HL-60 (cell line): ENCODE measurements around the gene CSH1.
A peak's percentile ranks its signal among the peaks of the same experiment; 100 is the strongest.

Experiments used
- DNase-seq, 2 experiments: peaks; one replicate each; pipeline ENCODE4 v3.0.0-alpha.2; 2010 to 2020; ENCODE audit warnings: low read depth in 1 of 2, low spot score in 1 of 2
- H3K27ac ChIP-seq: fragments of 250-450 bp; sonication (Bioruptor Pico); replicated peaks from 2 replicates; pipeline ENCODE4 v1.5.1; 2020; ENCODE audit warnings: mild to moderate bottlenecking, moderate library complexity
- H3K27me3 ChIP-seq: fragments of 250-450 bp; sonication (Bioruptor Pico); 2 replicates; pipeline ENCODE4 v1.5.1; 2021; ENCODE audit warnings: mild to moderate bottlenecking, moderate library complexity; ENCODE audit not compliant: insufficient read depth, poor library complexity, severe bottlenecking
- H3K4me3 ChIP-seq: replicated peaks from 2 replicates; pipeline ENCODE4 v1.5.1; 2011; ENCODE audit warnings: mild to moderate bottlenecking, control low read depth, low read length; ENCODE audit not compliant: insufficient read depth
- GABPA ChIP-seq: IDR thresholded peaks from 2 replicates; pipeline ENCODE4 v1.6.1; 2012; ENCODE audit warnings: low read depth
- POLR2AphosphoS5 ChIP-seq: IDR thresholded peaks from 2 replicates; pipeline ENCODE4 v1.6.1; 2012; ENCODE audit warnings: low read depth
- SPI1 ChIP-seq: IDR thresholded peaks from 2 replicates; pipeline ENCODE4 v1.6.1; 2012; ENCODE audit warnings: low read depth, mild to moderate bottlenecking, borderline replicate concordance
- TF ChIP-seq, protein P1 (sequence below): IDR thresholded peaks from one replicate; pipeline ENCODE4 v1.5.1; 2011; ENCODE audit warnings: low read length, control low read depth, inconsistent platforms; ENCODE audit not compliant: insufficient read depth
- TF ChIP-seq, protein P2 (sequence below): IDR thresholded peaks from 2 replicates; pipeline ENCODE4 v1.6.1; 2012; ENCODE audit warnings: low read depth; ENCODE audit not compliant: insufficient replicate concordance

Gene CSH1

GRCh38 chr17:63848834-63849689, 47.3 kb downstream of the CSH1 start:
- Histone ChIP-seq H3K27me3 (no peaks in the 10 kb centered on the region), H3K4me3 (no peak overlapping the region), H3K27ac (peak overlapping the region; percentile 98)
- peak; percentile 93 to 97 for DNase-seq
- TF ChIP-seq POLR2AphosphoS5 (peak; percentile 67), GABPA (no peak), SPI1 (no peak)
- TF ChIP-seq, protein P1, sequence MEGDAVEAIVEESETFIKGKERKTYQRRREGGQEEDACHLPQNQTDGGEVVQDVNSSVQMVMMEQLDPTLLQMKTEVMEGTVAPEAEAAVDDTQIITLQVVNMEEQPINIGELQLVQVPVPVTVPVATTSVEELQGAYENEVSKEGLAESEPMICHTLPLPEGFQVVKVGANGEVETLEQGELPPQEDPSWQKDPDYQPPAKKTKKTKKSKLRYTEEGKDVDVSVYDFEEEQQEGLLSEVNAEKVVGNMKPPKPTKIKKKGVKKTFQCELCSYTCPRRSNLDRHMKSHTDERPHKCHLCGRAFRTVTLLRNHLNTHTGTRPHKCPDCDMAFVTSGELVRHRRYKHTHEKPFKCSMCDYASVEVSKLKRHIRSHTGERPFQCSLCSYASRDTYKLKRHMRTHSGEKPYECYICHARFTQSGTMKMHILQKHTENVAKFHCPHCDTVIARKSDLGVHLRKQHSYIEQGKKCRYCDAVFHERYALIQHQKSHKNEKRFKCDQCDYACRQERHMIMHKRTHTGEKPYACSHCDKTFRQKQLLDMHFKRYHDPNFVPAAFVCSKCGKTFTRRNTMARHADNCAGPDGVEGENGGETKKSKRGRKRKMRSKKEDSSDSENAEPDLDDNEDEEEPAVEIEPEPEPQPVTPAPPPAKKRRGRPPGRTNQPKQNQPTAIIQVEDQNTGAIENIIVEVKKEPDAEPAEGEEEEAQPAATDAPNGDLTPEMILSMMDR = peak; percentile 42
- TF ChIP-seq, protein P2, sequence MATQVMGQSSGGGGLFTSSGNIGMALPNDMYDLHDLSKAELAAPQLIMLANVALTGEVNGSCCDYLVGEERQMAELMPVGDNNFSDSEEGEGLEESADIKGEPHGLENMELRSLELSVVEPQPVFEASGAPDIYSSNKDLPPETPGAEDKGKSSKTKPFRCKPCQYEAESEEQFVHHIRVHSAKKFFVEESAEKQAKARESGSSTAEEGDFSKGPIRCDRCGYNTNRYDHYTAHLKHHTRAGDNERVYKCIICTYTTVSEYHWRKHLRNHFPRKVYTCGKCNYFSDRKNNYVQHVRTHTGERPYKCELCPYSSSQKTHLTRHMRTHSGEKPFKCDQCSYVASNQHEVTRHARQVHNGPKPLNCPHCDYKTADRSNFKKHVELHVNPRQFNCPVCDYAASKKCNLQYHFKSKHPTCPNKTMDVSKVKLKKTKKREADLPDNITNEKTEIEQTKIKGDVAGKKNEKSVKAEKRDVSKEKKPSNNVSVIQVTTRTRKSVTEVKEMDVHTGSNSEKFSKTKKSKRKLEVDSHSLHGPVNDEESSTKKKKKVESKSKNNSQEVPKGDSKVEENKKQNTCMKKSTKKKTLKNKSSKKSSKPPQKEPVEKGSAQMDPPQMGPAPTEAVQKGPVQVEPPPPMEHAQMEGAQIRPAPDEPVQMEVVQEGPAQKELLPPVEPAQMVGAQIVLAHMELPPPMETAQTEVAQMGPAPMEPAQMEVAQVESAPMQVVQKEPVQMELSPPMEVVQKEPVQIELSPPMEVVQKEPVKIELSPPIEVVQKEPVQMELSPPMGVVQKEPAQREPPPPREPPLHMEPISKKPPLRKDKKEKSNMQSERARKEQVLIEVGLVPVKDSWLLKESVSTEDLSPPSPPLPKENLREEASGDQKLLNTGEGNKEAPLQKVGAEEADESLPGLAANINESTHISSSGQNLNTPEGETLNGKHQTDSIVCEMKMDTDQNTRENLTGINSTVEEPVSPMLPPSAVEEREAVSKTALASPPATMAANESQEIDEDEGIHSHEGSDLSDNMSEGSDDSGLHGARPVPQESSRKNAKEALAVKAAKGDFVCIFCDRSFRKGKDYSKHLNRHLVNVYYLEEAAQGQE = no peak

GRCh38 chr17:63847525-63848249, 48.7 kb downstream of the CSH1 start:
- TF ChIP-seq SPI1 = no peak
- TF ChIP-seq, protein P2 = no peak
- TF ChIP-seq, protein P1 = no peak
- TF ChIP-seq POLR2AphosphoS5 = no peak
- no peak for TF ChIP-seq GABPA
- H3K4me3 ChIP-seq = no peak overlapping the region
- no peak overlapping the region for H3K27ac ChIP-seq
- no peak for DNase-seq
- H3K27me3 ChIP-seq = no peaks in the 10 kb centered on the region

- TF ChIP-seq, protein P2 = no peak
- no peak for TF ChIP-seq GABPA
- TF ChIP-seq, protein P1 = no peak
- TF ChIP-seq POLR2AphosphoS5 = no peak
- no peak for TF ChIP-seq SPI1
- no peak overlapping the region for H3K4me3 ChIP-seq
- DNase-seq = no peak
- no peaks in the 10 kb centered on the region for H3K27me3 ChIP-seq
- H3K27ac ChIP-seq = no peak overlapping the region
These were observed 50.9 kb downstream of the CSH1 start for GRCh38 chr17:63845509-63845908.
